ENCODE measurements around the gene SETD7.

GRCh38 chr4:139493176-139493575, 62.8 kb downstream of the SETD7 start:
- no peak for TF ChIP-seq CTCF (conservative IDR thresholded peaks at IDR 0.05)
- TF ChIP-seq ZFX (IDR thresholded peaks at IDR 0.05): no peak

Measured in C4-2B (cell line).